Loucy (cell line): Measurements from ENCODE around the gene GOLGA6L6.
"Not testable (repeated sequence)": the region's sequence is repeated elsewhere in the genome, so short reads cannot be mapped to it uniquely, and the experiment has no call there.

Experiments
- H2AFZ ChIP-seq: fragments of 200-600 bp; sonication (generic); 2 replicates; pipeline ENCODE4 v1.6.0; 2016; ENCODE audit warnings: antibody characterized with exemption, mild to moderate bottlenecking, low read length, moderate library complexity
- H3F3A ChIP-seq: fragments of 200-600 bp; 2 replicates; pipeline ENCODE4 v1.6.0; 2016; ENCODE audit warnings: antibody characterized with exemption, low read depth, mild to moderate bottlenecking
- H3K27me3 ChIP-seq: fragments of 200-600 bp; sonication (generic); 2 replicates; pipeline ENCODE4 v1.6.1; 2014; ENCODE audit warnings: low read length, mild to moderate bottlenecking; ENCODE audit not compliant: insufficient read depth, poor library complexity, severe bottlenecking
- H3K36me3 ChIP-seq: fragments of 200-600 bp; sonication (generic); 2 replicates; pipeline ENCODE4 v1.6.1; 2016; ENCODE audit warnings: low read length; ENCODE audit not compliant: insufficient read depth
- H3K4me1 ChIP-seq: fragments of 200-600 bp; sonication (generic); 2 replicates; pipeline ENCODE4 v1.5.1; 2014; ENCODE audit warnings: low read length, mild to moderate bottlenecking; ENCODE audit not compliant: insufficient read depth, poor library complexity, severe bottlenecking
- H3K4me2 ChIP-seq: fragments of 200-600 bp; sonication (generic); 2 replicates; pipeline ENCODE4 v1.6.0; 2014; ENCODE audit warnings: antibody characterized with exemption, low read length, low read depth, mild to moderate bottlenecking; ENCODE audit not compliant: poor library complexity, severe bottlenecking
- H3K4me3 ChIP-seq: fragments of 200-600 bp; sonication (generic); 2 replicates; pipeline ENCODE4 v1.5.1; 2014; ENCODE audit warnings: low read length, mild to moderate bottlenecking, mixed read lengths; ENCODE audit not compliant: poor library complexity, severe bottlenecking
- H3K79me2 ChIP-seq: fragments of 200-600 bp; sonication (generic); 2 replicates; pipeline ENCODE4 v1.6.1; 2014; ENCODE audit warnings: low read length; ENCODE audit not compliant: insufficient read depth
- H3K9ac ChIP-seq: fragments of 200-600 bp; sonication (generic); 2 replicates; pipeline ENCODE4 v1.6.0; 2014; ENCODE audit warnings: mild to moderate bottlenecking, low read depth, low read length, moderate library complexity; ENCODE audit not compliant: poor library complexity, severe bottlenecking
- H3K9me2 ChIP-seq: fragments of 200-600 bp; sonication (generic); replicated peaks from 2 replicates; pipeline ENCODE4 v1.6.1; 2016; ENCODE audit warnings: low read depth, low read length, mixed read lengths
- H3K9me3 ChIP-seq: fragments of 200-600 bp; sonication (generic); 2 replicates; pipeline ENCODE4 v1.6.1; 2014; ENCODE audit warnings: mild to moderate bottlenecking, antibody characterized with exemption, low read length, low read depth; ENCODE audit not compliant: insufficient read depth
- H4K20me1 ChIP-seq: fragments of 200-600 bp; sonication (generic); 2 replicates; pipeline ENCODE4 v1.6.0; 2014; ENCODE audit warnings: antibody characterized with exemption, low read length, mild to moderate bottlenecking; ENCODE audit not compliant: insufficient read depth, poor library complexity, severe bottlenecking

The GOLGA6L6 gene

DNA sequence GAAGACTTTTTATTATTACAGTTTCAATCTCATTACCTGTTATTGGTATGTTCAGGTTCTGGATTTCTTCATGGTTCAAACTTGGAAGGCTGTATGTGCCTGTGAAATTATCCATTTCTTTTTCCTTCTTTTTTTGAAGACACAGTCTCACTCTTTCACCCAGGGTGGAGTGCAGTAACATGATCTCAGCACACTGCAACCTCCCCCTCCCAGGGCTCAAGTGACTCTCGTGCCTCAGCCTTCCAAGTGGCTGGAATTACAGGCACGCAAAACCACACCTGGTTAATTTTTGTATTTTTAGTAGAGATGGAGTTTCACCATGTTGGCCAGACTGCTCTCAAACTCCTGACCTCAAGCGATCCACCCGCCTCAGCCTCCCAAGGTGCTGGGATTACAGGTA lies 52.3 kb downstream of the GOLGA6L6 start:
- H3K9ac ChIP-seq, H4K20me1 ChIP-seq, H3K9me2 ChIP-seq, H3K4me3 ChIP-seq, H3F3A ChIP-seq, H3K9me3 ChIP-seq, H3K27me3 ChIP-seq, H3K79me2 ChIP-seq, H3K4me2 ChIP-seq, H3K4me1 ChIP-seq, H2AFZ ChIP-seq, H3K36me3 ChIP-seq: not testable (repeated sequence)
